CD4-positive, alpha-beta T cell treated with Interleukin-17A for 1 hour (primary cell): Measurements from ENCODE around the gene THOC3.
"Not testable (repeated sequence)": the region's sequence is repeated elsewhere in the genome, so short reads cannot be mapped to it uniquely, and the experiment has no call there.

ENCODE experiments used
- DNase-seq: peaks from one replicate; pipeline ENCODE4 v3.0.0-alpha.2; 2020

Gene THOC3

GRCh38 chr5:175967471-175968372 lies at the start of gene THOC3:
Gene THOC3 (minus strand): TSS chr5:175968315. CDS start chr5:175968208, 107 bp downstream.
- DNase-seq = peak; percentile 89

- peak; percentile 73 for DNase-seq
These were observed 49.2 kb upstream of the THOC3 start for GRCh38 chr5:176017324-176017723.

DNA sequence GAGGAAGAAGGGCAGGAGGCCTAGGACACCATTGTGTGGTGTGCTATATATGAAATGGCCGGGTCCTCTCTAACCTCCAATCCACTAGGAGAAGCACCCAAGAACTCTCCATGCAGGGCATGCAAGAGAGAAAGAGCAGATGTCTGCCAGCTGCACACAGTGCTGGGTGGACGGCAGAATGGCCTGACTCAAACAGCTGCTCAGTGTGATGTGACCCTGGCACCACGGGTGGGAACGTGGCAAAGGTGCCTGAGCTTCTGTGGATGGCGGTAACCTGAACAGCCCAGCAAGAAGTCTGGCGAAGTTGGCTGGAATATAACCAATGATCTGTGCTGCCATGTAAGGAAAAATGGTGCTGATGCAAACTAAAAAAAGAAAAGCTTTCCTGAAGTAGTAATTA lies 46.2 kb upstream of the THOC3 start:
- not testable (repeated sequence) for DNase-seq

DNA sequence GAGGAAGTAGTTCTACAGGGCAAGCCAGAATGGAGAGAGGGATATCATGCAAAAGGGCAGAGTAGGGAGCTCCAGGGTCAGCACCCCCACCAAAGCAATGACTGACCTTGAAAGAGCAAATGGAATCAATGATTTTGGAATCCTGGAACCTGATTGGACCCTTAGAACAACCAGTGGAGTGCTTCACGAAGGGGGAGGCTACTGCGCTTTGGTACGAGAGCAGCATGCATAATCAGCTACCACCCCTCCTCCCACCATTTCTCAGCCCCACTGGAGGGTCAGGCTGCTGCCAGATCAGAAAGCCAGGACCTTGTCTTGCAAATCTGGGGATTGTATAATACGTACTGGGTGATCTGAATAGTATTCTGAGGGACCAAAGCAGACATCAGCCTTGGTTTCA lies 43.0 kb upstream of the THOC3 start:
- not testable (repeated sequence) for DNase-seq

DNA sequence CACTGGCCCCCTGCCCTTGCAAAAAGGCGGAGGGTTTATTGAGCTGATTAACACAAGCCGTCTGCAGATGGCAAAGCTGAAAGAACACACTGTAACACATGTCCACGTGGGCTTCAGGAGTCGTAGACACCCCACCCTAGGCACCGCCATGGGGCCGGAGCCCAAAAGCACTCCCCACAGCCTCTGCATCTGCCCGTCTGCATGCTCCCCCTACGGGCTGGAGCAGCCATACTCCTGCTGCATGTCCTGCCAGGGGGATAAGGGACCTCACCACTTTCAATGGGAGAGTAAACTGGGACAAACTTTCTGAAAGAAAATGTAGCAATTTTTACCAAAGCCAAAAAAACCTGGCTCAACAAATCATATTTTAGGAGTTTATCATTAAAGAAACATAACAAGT lies 42.1 kb upstream of the THOC3 start:
- DNase-seq = not testable (repeated sequence)

GRCh38 chr5:176007220-176007619 lies 39.1 kb upstream of the THOC3 start:
- not testable (repeated sequence) for DNase-seq

GRCh38 chr5:176006819-176007218 lies 38.7 kb upstream of the THOC3 start:
- DNase-seq = not testable (repeated sequence)

DNA sequence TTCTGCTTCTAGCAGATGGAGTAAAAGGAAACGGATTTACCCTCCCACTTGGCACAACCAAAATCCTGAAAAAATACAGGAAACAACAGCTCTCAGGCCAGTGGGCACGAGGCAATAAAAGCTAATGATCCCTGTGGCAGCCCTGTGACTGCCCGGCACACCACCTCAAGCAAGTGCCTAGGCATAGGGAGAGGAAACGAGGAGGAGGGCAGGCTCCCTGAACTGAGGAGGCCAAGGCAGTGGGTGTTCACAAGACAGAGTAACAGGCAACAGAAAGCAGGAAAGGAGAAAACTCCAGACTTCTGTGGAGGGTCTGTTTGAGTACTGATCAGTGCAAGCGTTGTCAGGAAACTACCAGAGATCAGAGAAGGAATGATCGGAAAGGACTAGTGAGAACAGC lies 29.9 kb upstream of the THOC3 start:
- not testable (repeated sequence) for DNase-seq

GRCh38 chr5:175997495-175997894 lies 29.4 kb upstream of the THOC3 start:
- DNase-seq = not testable (repeated sequence)

DNA sequence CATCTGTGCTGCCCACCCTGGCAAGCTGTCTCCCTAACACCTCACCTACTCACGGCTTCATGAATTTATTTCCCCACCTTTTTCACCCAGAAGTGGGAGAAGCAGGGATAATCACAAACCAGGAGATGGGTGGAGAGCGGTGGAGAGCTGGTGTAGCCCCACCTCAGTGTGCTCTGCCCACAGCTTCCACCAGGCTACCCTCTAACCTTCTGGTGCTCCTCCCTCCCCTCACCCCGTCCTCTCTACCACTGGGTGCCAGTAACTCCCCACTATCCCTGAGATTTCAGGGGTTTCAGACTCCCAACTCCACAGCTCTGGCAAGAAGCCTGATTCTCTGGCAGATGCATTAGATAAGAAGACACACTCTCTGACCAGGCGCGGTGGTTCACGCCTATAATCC lies 28.7 kb upstream of the THOC3 start:
- not testable (repeated sequence) for DNase-seq

DNA sequence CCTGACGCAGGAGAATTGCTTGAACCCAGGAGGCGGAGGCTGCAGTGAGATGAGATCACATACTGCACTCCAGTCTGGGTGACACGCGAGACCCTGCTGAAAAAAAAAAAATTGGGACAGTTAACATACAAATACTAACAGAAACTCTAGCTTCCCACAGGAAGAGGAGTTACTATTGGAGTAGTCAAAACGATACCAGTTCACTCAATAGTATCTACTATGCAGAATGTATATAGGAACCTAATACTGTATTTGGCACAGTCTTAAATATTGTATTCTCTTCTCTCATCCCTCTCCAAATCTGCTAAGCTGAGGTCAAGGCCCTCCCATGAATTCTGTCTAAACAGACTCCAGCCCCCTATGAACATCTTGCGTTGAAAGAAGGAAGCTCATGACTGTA lies 27.4 kb upstream of the THOC3 start:
- DNase-seq = not testable (repeated sequence)

GRCh38 chr5:175979371-175979995 lies 11.4 kb upstream of the THOC3 start:
- DNase-seq = not testable (repeated sequence)

DNA sequence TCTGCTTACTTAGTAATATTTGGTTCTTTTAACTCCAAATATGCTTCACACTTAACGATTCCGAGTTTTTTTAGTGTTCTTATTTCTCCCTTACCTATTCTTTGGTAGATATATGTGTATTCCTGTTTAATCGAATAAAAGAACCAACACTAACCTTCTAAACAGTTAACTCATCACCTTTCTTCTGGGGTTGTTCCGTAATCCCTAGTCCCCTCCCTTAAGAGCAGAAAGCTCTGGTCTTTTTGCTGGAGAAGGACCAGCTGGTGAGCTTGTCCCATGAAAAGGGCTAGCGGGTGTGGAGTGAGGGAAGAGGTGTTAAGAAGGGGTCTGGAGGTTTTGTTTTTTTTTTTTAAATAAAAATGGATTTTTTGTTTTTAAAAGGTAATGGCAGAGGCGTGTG lies 266 bp upstream of the THOC3 start:
- DNase-seq = not testable (repeated sequence)

DNA sequence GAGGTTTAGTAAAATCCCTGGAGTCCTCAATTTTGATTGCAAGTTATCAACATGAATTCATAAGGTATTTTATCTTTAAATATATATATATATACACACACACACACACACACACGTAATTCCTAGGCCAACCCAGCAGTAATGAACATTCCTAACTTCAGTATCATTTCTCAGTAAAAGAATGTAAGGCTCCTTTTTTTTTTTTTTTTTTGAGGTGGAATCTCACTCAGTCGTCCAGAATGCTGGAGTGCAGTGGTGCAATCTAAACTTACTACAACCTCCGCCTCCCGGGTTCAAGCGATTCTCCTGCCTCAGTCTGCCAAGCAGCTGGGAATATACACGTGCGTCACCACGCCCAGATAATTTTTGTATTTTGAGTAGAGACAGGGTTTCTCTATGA lies 5.8 kb downstream of the THOC3 start:
- DNase-seq = not testable (repeated sequence)

GRCh38 chr5:175960228-175960627 lies 7.9 kb downstream of the THOC3 start:
- not testable (repeated sequence) for DNase-seq

DNA sequence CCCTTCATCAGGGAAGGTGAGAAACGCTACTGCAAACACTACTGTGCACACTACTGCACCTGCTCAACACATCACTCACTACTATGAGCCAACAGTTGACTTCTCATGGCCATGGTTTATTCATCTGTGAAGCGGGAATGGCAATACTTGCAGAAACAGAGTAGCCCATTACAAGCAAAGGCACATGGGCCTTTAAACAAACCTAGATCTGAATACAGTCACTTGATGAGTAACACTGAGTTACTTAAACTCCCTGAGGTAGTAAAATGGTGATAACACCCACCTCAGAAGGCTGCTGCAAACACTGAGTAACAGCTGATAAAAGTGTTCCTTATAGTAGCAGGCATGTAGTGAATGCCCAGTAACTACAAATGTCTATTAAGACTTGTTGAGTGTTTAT lies 9.6 kb downstream of the THOC3 start:
- not testable (repeated sequence) for DNase-seq

DNA sequence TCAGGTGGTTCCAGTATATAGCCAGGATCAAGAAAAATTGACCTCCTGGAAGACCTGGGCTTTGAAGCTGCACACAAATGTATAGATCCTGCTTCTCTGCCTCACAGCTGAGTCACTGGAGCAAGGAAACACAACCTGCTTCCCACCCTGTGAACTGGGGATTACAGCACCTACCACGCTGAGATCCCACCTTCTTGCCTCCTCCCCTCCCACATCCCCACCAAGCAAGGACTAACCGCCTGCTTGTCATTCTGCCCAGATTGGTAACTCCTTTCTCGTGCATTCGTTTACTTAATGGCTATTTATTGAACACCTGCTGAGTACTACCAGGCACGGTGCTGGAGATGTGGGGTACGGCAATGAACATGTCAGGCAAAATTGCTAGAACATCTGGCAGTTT lies 14.0 kb downstream of the THOC3 start:
- DNase-seq = not testable (repeated sequence)

DNA sequence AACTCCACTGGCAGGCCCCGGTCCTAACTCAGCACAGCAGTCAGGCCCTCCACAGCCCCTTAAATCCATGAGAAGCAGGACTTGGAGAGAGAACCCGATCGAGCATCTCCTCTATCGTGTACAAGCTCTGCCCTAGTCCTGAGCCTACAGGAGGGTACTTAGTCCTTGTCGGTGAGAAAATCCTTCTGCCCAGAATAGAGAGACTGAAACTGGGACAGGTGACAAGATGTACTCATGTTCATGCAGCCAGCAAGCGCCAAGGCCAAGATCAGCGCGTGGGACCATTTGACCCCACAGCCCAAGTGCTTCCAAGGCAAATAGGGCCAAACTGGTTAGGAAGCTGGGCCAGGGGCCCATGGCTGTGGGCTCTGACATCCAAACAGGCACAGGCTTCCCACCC lies 15.3 kb downstream of the THOC3 start:
- not testable (repeated sequence) for DNase-seq

GRCh38 chr5:175951339-175951969 lies 16.7 kb downstream of the THOC3 start:
- DNase-seq = not testable (repeated sequence)

DNA sequence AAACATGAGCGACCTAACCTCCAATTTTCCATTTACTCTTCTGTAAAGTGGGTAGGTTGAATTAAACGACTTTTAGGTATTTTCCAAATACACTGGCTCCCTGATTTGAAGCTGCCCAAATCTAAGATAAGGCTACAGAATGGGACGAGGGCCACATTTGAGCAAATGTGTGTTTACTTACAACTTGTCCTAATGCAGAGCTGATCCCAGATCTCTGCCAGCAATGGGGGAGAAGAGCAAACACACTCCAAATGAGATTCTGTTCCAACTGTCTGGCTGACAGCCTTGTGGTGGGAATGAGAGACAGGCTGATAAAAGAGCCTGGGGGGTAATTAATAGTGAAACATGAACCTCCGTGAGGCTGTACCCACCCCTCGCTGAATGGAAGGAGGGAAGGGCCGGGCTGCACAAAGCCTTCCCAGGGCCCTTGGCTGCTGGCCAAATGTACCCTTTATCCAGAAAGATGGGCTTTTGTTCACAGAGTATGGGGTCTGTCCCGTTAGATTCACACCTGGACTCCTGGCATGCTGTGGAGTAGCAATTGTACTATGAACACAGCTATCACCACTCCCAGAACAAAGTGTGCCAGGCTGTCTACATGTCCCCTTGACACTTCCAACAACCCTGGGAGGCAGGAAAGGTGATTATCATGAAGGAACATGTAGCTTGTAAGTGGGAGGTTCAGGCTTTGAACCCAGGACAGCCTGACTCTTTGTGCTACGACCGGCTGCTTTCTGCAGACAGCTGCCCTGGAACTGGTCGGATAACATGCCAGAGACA lies 19.6 kb downstream of the THOC3 start:
- DNase-seq = not testable (repeated sequence)

- DNase-seq = not testable (repeated sequence)
These were observed 24.9 kb downstream of the THOC3 start for GRCh38 chr5:175943253-175943652.

DNA sequence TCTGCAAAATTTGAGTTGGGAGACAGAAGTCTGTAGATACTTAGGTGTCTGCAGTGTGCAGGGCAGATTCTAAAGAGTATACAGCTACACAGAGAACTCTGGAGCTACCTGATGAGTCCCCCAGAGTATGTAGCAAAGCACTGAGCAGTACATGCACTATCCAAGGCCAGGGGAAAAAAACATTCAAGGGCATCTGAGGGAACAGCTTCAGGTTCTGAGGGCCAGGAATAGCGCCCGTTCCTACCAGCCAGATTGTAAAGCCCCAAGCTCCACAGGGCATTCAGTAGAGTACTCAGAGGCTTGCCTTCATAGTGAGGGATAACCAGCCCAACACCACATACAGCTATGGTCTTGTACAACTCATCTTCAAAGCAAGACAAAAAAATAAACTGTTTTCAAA lies 27.5 kb downstream of the THOC3 start:
- DNase-seq = not testable (repeated sequence)

DNA sequence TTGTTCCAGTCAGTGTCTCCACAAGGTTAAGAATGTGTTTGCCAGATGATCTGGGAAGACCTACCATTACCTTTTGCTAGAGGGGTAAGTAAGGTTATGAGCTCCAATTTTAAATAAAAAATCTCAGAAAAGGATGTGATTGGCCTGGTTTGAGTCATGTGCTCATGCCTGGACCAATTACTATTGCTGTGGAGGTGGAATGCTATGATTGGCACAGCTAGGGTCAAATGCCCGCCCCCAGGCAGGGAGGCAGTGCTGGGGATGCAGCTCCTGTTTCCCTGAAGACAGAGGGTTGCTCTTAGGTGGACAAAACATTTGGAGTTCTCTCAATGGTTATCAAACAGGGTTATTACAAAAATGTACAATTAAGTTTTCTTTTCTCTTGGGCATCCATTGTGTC lies 29.6 kb downstream of the THOC3 start:
- DNase-seq = not testable (repeated sequence)
